H1 (cell line): ENCODE results near the gene ATP13A3. TPM values are rescaled to one million over a fixed set of nuclear protein-coding genes. Genes with fewer than 3 reads are reported as not detected.

Source experiments
- CTCF ChIA-PET: fragments of 300-600 bp; sonication (Branson Sonifier 250); formaldehyde crosslinking; loops from one replicate; lab custom pipeline; 2021; ENCODE audit not compliant: partially characterized antibody; lab: Charles Lee
- POLR2A ChIA-PET: fragments of 300-600 bp; sonication (Branson Sonifier 250); formaldehyde crosslinking; loops from one replicate; lab custom pipeline; 2021; ENCODE audit warnings: inconsistent platforms; ENCODE audit not compliant: partially characterized antibody; lab: Charles Lee
- DNase-seq, 2 experiments: peaks; one replicate each; pipeline versions ENCODE4 v3.0.0 to v3.0.0-alpha.2; 2010 to 2022; ENCODE audit warnings: low spot score in 2 of 2, low read depth in 1 of 2, mixed read lengths in 1 of 2
- FAIRE-seq: peaks from 2 replicates; lab custom pipeline; 2011; peaks lifted over from hg19 to GRCh38; lab: Jason Lieb, UNC
- H2AFZ ChIP-seq: 2 replicates; pipeline ENCODE4 v1.8.1; 2012; ENCODE audit warnings: low read length, inconsistent platforms
- H2AK5ac ChIP-seq: 2 replicates; pipeline ENCODE4 v1.6.1; 2013; ENCODE audit warnings: low read depth, low read length
- H2BK120ac ChIP-seq: replicated peaks from 2 replicates; pipeline ENCODE3; 2013; ENCODE audit warnings: low read depth, low read length, inconsistent platforms
- H2BK12ac ChIP-seq: 2 replicates; pipeline ENCODE4 v1.6.1; 2013; ENCODE audit warnings: low read depth, low read length
- H2BK15ac ChIP-seq: 2 replicates; pipeline ENCODE4 v1.6.1; 2013; ENCODE audit warnings: low read length
- H2BK20ac ChIP-seq: 2 replicates; pipeline ENCODE4 v1.6.1; 2013; ENCODE audit warnings: low read length
- H2BK5ac ChIP-seq: 2 replicates; pipeline ENCODE4 v1.6.1; 2013; ENCODE audit warnings: low read depth, low read length
- H3K14ac ChIP-seq: 2 replicates; pipeline ENCODE4 v1.6.1; 2013; ENCODE audit warnings: inconsistent platforms; ENCODE audit not compliant: insufficient read length
- H3K18ac ChIP-seq: 2 replicates; pipeline ENCODE4 v1.6.1; 2013; ENCODE audit warnings: low read length; ENCODE audit errors: extremely low read depth
- H3K23ac ChIP-seq: 2 replicates; pipeline ENCODE4 v1.6.1; 2013; ENCODE audit warnings: inconsistent platforms; ENCODE audit not compliant: insufficient read length
- H3K23me2 ChIP-seq: 2 replicates; pipeline ENCODE4 v1.6.1; 2013; ENCODE audit warnings: low read depth, low read length
- H3K27ac ChIP-seq: 2 replicates; pipeline ENCODE4 v1.6.1; 2011; ENCODE audit warnings: low read depth, low read length, inconsistent platforms
- H3K27me3 ChIP-seq, 4 experiments: replicated peaks in 1 of 4; 1 replicate in 1 of 4; 2 replicates in 3 of 4; pipeline versions ENCODE4 v1.6.1 to v1.8.1; 2011 to 2013; ENCODE audit warnings: low read length in 3 of 4, mild to moderate bottlenecking in 3 of 4, inconsistent platforms in 2 of 4, mixed read lengths in 2 of 4, moderate library complexity in 1 of 4; ENCODE audit not compliant: control insufficient read depth in 3 of 4, insufficient read depth in 3 of 4; ENCODE audit errors: extremely low read depth in 1 of 4
- H3K36me3 ChIP-seq, 4 experiments: 2 replicates each; pipeline versions ENCODE4 v1.6.1 to v1.8.1; 2011 to 2013; ENCODE audit warnings: mild to moderate bottlenecking in 4 of 4, low read length in 3 of 4, moderate library complexity in 2 of 4, control low read depth in 1 of 4, inconsistent platforms in 1 of 4; ENCODE audit not compliant: insufficient read depth in 4 of 4, control insufficient read depth in 2 of 4
- H3K4ac ChIP-seq: replicated peaks from 2 replicates; pipeline ENCODE3; 2013; ENCODE audit warnings: low read length, low read depth, mixed read lengths, inconsistent platforms; ENCODE audit not compliant: insufficient read length
- H3K4me1 ChIP-seq, 4 experiments: replicated peaks in 1 of 4; 1 replicate in 1 of 4; 2 replicates in 3 of 4; pipeline versions ENCODE4 v1.6.1 to v1.8.1; 2011 to 2013; ENCODE audit warnings: low read length in 3 of 4, inconsistent platforms in 2 of 4, mixed read lengths in 1 of 4; ENCODE audit not compliant: insufficient read depth in 4 of 4, control insufficient read depth in 3 of 4
- H3K4me2 ChIP-seq, 2 experiments: 2 replicates each; pipeline versions ENCODE4 v1.6.1 to v1.8.1; 2011 to 2013; ENCODE audit warnings: low read depth in 2 of 2, low read length in 2 of 2, control low read depth in 1 of 2, inconsistent platforms in 1 of 2, mild to moderate bottlenecking in 1 of 2; ENCODE audit not compliant: insufficient read depth in 1 of 2
- H3K4me3 ChIP-seq, 4 experiments: fragments of 200-600, 300-600 bp in 1 of 4; sonication (generic), shearing (Covaris generic), sonication (Bioruptor Twin) in 1 of 4; 2 replicates each; pipeline versions ENCODE4 v1.5.1 to v1.8.1; 2011 to 2016; ENCODE audit warnings: low read length in 4 of 4, low read depth in 3 of 4, control low read depth in 2 of 4, inconsistent platforms in 2 of 4, mild to moderate bottlenecking in 2 of 4, mixed read lengths in 1 of 4, moderate library complexity in 1 of 4; ENCODE audit not compliant: insufficient read depth in 2 of 4; ENCODE audit errors: extremely low read depth in 1 of 4
- H3K56ac ChIP-seq: replicated peaks from 2 replicates; pipeline ENCODE3; 2013; ENCODE audit warnings: low read depth, mild to moderate bottlenecking, mixed read lengths, low read length, inconsistent platforms; ENCODE audit not compliant: insufficient read length
- H3K79me1 ChIP-seq: 2 replicates; pipeline ENCODE4 v1.6.1; 2013; ENCODE audit warnings: low read depth, low read length, control low read depth
- H3K79me2 ChIP-seq, 2 experiments: 2 replicates each; pipeline versions ENCODE4 v1.6.1 to v1.8.1; 2012 to 2013; ENCODE audit warnings: low read length in 2 of 2, mild to moderate bottlenecking in 2 of 2, inconsistent platforms in 1 of 2; ENCODE audit not compliant: insufficient read depth in 2 of 2, control insufficient read depth in 1 of 2
- H3K9ac ChIP-seq, 4 experiments: replicated peaks in 1 of 4; 1 replicate in 1 of 4; 2 replicates in 3 of 4; pipeline versions ENCODE4 v1.6.1 to v1.8.1; 2011 to 2013; ENCODE audit warnings: low read depth in 3 of 4, low read length in 3 of 4, control low read depth in 2 of 4, mild to moderate bottlenecking in 2 of 4, moderate library complexity in 2 of 4, inconsistent platforms in 1 of 4; ENCODE audit errors: extremely low read depth in 1 of 4
- H3K9me3 ChIP-seq, 2 experiments: 2 replicates each; pipeline versions ENCODE4 v1.6.1 to v1.8.1; 2012 to 2013; ENCODE audit warnings: mild to moderate bottlenecking in 2 of 2, moderate library complexity in 2 of 2, control low read depth in 1 of 2, inconsistent platforms in 1 of 2, low read depth in 1 of 2, low read length in 1 of 2, mixed read lengths in 1 of 2; ENCODE audit not compliant: insufficient read depth in 2 of 2
- H4K20me1 ChIP-seq, 2 experiments: replicated peaks in 1 of 2; 2 replicates each; pipeline versions ENCODE3 to v1.8.1; 2011 to 2013; ENCODE audit warnings: inconsistent platforms in 2 of 2, low read length in 2 of 2, mild to moderate bottlenecking in 1 of 2; ENCODE audit not compliant: insufficient read depth in 2 of 2, control insufficient read depth in 1 of 2
- H4K5ac ChIP-seq: 2 replicates; pipeline ENCODE4 v1.6.1; 2013; ENCODE audit warnings: low read length, low read depth, mixed read lengths, inconsistent platforms; ENCODE audit not compliant: insufficient read length
- H4K8ac ChIP-seq: 2 replicates; pipeline ENCODE4 v1.8.0; 2013; ENCODE audit warnings: mild to moderate bottlenecking, moderate library complexity, low read length, inconsistent platforms; ENCODE audit not compliant: insufficient read depth; ENCODE audit errors: extremely low read depth
- H4K91ac ChIP-seq: replicated peaks from 2 replicates; pipeline ENCODE3; 2013; ENCODE audit warnings: low read length, mixed read lengths, inconsistent platforms; ENCODE audit not compliant: insufficient read length
- CHD2 ChIP-seq: IDR thresholded peaks from 2 replicates; pipeline ENCODE4 v1.6.1; 2012; ENCODE audit warnings: low read length, improper control_type of control experiment
- CREB1 ChIP-seq: IDR thresholded peaks from 2 replicates; pipeline ENCODE4 v1.6.1; 2012; ENCODE audit warnings: inconsistent platforms
- CTCF ChIP-seq, 3 experiments: IDR thresholded peaks; 1 replicate in 2 of 3; 2 replicates in 1 of 3; pipeline versions ENCODE4 v1.5.1 to v1.6.1; 2011; ENCODE audit warnings: low read length in 3 of 3, mild to moderate bottlenecking in 3 of 3, inconsistent platforms in 2 of 3, low read depth in 1 of 3, moderate library complexity in 1 of 3; ENCODE audit not compliant: insufficient read depth in 1 of 3; ENCODE audit errors: control extremely low read depth in 1 of 3
- JUN ChIP-seq: IDR thresholded peaks from 2 replicates; pipeline ENCODE4 v1.6.1; 2011; ENCODE audit warnings: low read depth, mild to moderate bottlenecking, improper control_type of control experiment, low read length
- NRF1 ChIP-seq: IDR thresholded peaks from 2 replicates; pipeline ENCODE4 v1.6.1; 2011; ENCODE audit warnings: mild to moderate bottlenecking, low read depth, low read length, improper control_type of control experiment
- POLR2AphosphoS5 ChIP-seq: IDR thresholded peaks from 2 replicates; pipeline ENCODE4 v1.6.1; 2011; ENCODE audit warnings: low read depth, low read length
- POU5F1 ChIP-seq: IDR thresholded peaks from 2 replicates; pipeline ENCODE4 v1.6.1; 2011; ENCODE audit warnings: low read depth, mild to moderate bottlenecking, low read length, moderate library complexity
- RBBP5 ChIP-seq: IDR thresholded peaks from 2 replicates; pipeline ENCODE4 v1.7.1; 2012; ENCODE audit warnings: low read depth, mild to moderate bottlenecking, inconsistent platforms, low read length, moderate library complexity, borderline replicate concordance
- RXRA ChIP-seq: IDR thresholded peaks from 2 replicates; pipeline ENCODE4 v1.6.1; 2011; ENCODE audit warnings: low read depth, mild to moderate bottlenecking, low read length, moderate library complexity; ENCODE audit not compliant: insufficient read depth
- SP4 ChIP-seq: IDR thresholded peaks from 2 replicates; pipeline ENCODE4 v1.6.1; 2012; ENCODE audit warnings: low read length, inconsistent platforms
- WGBS, 2 experiments: shearing (Covaris generic) in 1 of 2; methylation state at CpG; one replicate each; pipeline versions ENCODE4 v1.1.6 to v1.1.7; 2013 to 2015; ENCODE audit warnings: low lambda C conversion rate in 2 of 2, mixed read lengths in 2 of 2, inconsistent platforms in 1 of 2, low coverage in 1 of 2, missing lambda C conversion rate in 1 of 2; ENCODE audit not compliant: insufficient replicate concordance in 2 of 2, insufficient coverage in 1 of 2, insufficient read length in 1 of 2; ENCODE audit errors: extremely low coverage in 1 of 2, missing lambda C conversion rate in 1 of 2; 5-methylcytosine and 5-hydroxymethylcytosine counted together
- polyA plus RNA-seq, 7 experiments: library from polyadenylated mRNA; depleted of rRNA in 3 of 7; stranded (reverse) in 5 of 7; unstranded in 2 of 7; fragments of >200 nt in 5 of 7; fragments of 200-250 nt in 2 of 7; gene quantifications; 1 replicate in 5 of 7; 2 replicates in 1 of 7; 4 replicates in 1 of 7; pipeline versions ENCODE4 v1.2.1 to v1.2.3, GENCODE V29; 2011 to 2013; ENCODE audit warnings: missing spikeins in 2 of 7, mixed read lengths in 2 of 7
- total RNA-seq: library from RNA; stranded (reverse); fragmentation: NEBNext Ultra II Directional; extraction: Animal tissue kit (Norgen Biotek cat#: 25700); gene quantifications from 2 replicates; pipeline ENCODE4 v1.2.1, GENCODE V29; 2021

Gene ATP13A3
- total and polyA plus RNA-seq, 2 of the 8 experiments (the other 6 are each of a cell fraction or from before 2014, with no cell fraction given) = 18.6 to 92.2 TPM

GRCh38 chr3:194404365-194405140, 82.2 kb downstream of the ATP13A3 start:
- peaks cover 0 to 4% of the 10 kb centered on the region in 2 experiments; a peak in 1 of 4 replicates for H3K9me3 ChIP-seq
- H3K79me1 ChIP-seq = no peaks in the 10 kb centered on the region
- no peaks in the 10 kb centered on the region for H3K23me2 ChIP-seq
- no peak overlapping the region for H3K27ac ChIP-seq
- H4K20me1 ChIP-seq = no peaks in the 10 kb centered on the region
- no peak overlapping the region for H3K56ac ChIP-seq
- no peak overlapping the region for H3K23ac ChIP-seq
- no peak overlapping the region for H3K4me2 ChIP-seq
- no peak for FAIRE-seq
- POLR2A ChIA-PET = interaction anchor here (0.6 kb wide), 1 partner anchor 37 kb away, joined by 3 read pairs; no protein-coding TSS in a partner anchor
- no peak overlapping the region for H3K4me3 ChIP-seq
- CTCF ChIA-PET = interaction anchor here (0.6 to 9.2 kb wide), 17 partner anchors 8 to 206 kb away, joined by 3 to 176 read pairs (median 4); partner anchors contain the start of gene CPN2
- H2BK15ac ChIP-seq = no peak overlapping the region
- H3K4me1 ChIP-seq = no peaks in the 10 kb centered on the region
- H3K4ac ChIP-seq = no peak overlapping the region
- no peak overlapping the region for H2AFZ ChIP-seq
- no peak overlapping the region for H3K14ac ChIP-seq
- no peak for DNase-seq
- H4K8ac ChIP-seq = no peak overlapping the region
- H2BK5ac ChIP-seq = no peak overlapping the region
- H2BK20ac ChIP-seq = no peak overlapping the region
- no peak overlapping the region for H3K18ac ChIP-seq
- H3K9ac ChIP-seq = no peak overlapping the region
- H3K27me3 ChIP-seq = no peaks in the 10 kb centered on the region
- WGBS, 2 experiments = 71% methylated on average over 10 of the region's 10 CpGs; no CpG with 5 or more reads in 1 of the 2 experiments
- no peak overlapping the region for H4K91ac ChIP-seq
- no peaks in the 10 kb centered on the region for H3K79me2 ChIP-seq
- H2AK5ac ChIP-seq = no peak overlapping the region
- H2BK12ac ChIP-seq = no peak overlapping the region
- H2BK120ac ChIP-seq = no peak overlapping the region
- no peak overlapping the region for H4K5ac ChIP-seq
- peaks cover 0 to 10% (median 2%) of the 10 kb centered on the region in 4 experiments; a peak in 4 of 8 replicates for H3K36me3 ChIP-seq
- TF ChIP-seq CHD2 (no peak), POLR2AphosphoS5 (no peak), RXRA (no peak), RBBP5 (no peak), CREB1 (no peak), NRF1 (no peak), SP4 (no peak), CTCF (IDR thresholded peaks at IDR 0.05; ENCODE audit: control extremely low read depth in 1 of 3, insufficient read depth in 1 of 3, low read depth in 1 of 3, low read length in 3 of 3) (peak in 2 of 3 experiments; percentile 41 to 52; a peak in 2 of 4 replicates), JUN (no peak), POU5F1 (no peak)
